OCI-LY7 (cell line): ENCODE results near the gene YARS2. TPM values are rescaled to one million over a fixed set of nuclear protein-coding genes. Genes with fewer than 3 reads are reported as not detected.

Experiments used
- BruUV-seq: library from RNA; stranded (reverse); fragments of 400-500 nt; replicated peaks from 2 replicates; lab custom pipeline; 2021; lab: Mats Ljungman, UMichigan
- CTCF ChIA-PET: fragments of 300-600 bp; sonication (Branson Sonifier 250); formaldehyde crosslinking; loops from one replicate; lab custom pipeline; 2022; ENCODE audit warnings: antibody characterized with exemption; ENCODE audit not compliant: unreplicated experiment; lab: Charles Lee
- POLR2A ChIA-PET: fragments of 300-600 bp; sonication (Branson Sonifier 250); formaldehyde crosslinking; loops from one replicate; lab custom pipeline; 2022; ENCODE audit warnings: antibody characterized with exemption; lab: Charles Lee
- DNase-seq: peaks from one replicate; pipeline ENCODE4 v3.0.0-alpha.2; 2015; ENCODE audit warnings: low spot score
- H2AFZ ChIP-seq: fragments of 200-600 bp; sonication (generic), shearing (Covaris generic); 2 replicates; pipeline ENCODE4 v1.6.1; 2014; ENCODE audit warnings: mild to moderate bottlenecking, antibody characterized with exemption, low read length, moderate library complexity
- H3K27ac ChIP-seq: fragments of 200-600 bp; sonication (generic); 2 replicates; pipeline ENCODE4 v1.5.1; 2014; ENCODE audit warnings: mixed run types, low read depth, mild to moderate bottlenecking, moderate library complexity, low read length, inconsistent platforms; ENCODE audit not compliant: poor library complexity, severe bottlenecking
- H3K36me3 ChIP-seq: fragments of 200-600 bp; sonication (generic); 2 replicates; pipeline ENCODE4 v1.6.1; 2014; ENCODE audit warnings: mild to moderate bottlenecking, antibody characterized with exemption, low read length, moderate library complexity, mixed read lengths; ENCODE audit not compliant: insufficient read depth
- H3K4me1 ChIP-seq: fragments of 200-600 bp; sonication (generic); 2 replicates; pipeline ENCODE4 v1.5.1; 2014; ENCODE audit warnings: mild to moderate bottlenecking, low read length; ENCODE audit not compliant: insufficient read depth, poor library complexity, severe bottlenecking
- H3K4me2 ChIP-seq: fragments of 200-600 bp; sonication (generic); 2 replicates; pipeline ENCODE4 v1.6.1; 2014; ENCODE audit warnings: mild to moderate bottlenecking, low read length
- H3K4me3 ChIP-seq: fragments of 200-600 bp; sonication (generic); 2 replicates; pipeline ENCODE4 v1.5.1; 2014; ENCODE audit warnings: mild to moderate bottlenecking, low read depth, low read length; ENCODE audit not compliant: poor library complexity, severe bottlenecking
- H3K79me2 ChIP-seq: fragments of 200-600 bp; sonication (generic); 2 replicates; pipeline ENCODE4 v1.6.1; 2016; ENCODE audit warnings: low read depth, mild to moderate bottlenecking, low read length, moderate library complexity, mixed read lengths; ENCODE audit not compliant: insufficient read depth
- H3K9me2 ChIP-seq: fragments of 200-600 bp; sonication (generic); 2 replicates; pipeline ENCODE4 v1.6.1; 2016; ENCODE audit warnings: mild to moderate bottlenecking, low read length, mixed read lengths; ENCODE audit not compliant: insufficient read depth
- H3K9me3 ChIP-seq: fragments of 200-600 bp; sonication (generic); 2 replicates; pipeline ENCODE4 v1.6.1; 2014; ENCODE audit warnings: mild to moderate bottlenecking, mixed run types, low read length, mixed read lengths
- H4K20me1 ChIP-seq: fragments of 200-600 bp; sonication (generic); 2 replicates; pipeline ENCODE4 v1.6.1; 2014; ENCODE audit warnings: mild to moderate bottlenecking, antibody characterized with exemption, low read length, moderate library complexity, mixed read lengths; ENCODE audit not compliant: insufficient read depth
- CTCF ChIP-seq: fragments of 200-600 bp; sonication (generic); conservative IDR thresholded peaks from 2 replicates; pipeline ENCODE4 v1.5.1; 2014; ENCODE audit warnings: mild to moderate bottlenecking, antibody characterized with exemption, low read length, moderate library complexity, mixed read lengths
- EZH2phosphoT487 ChIP-seq: fragments of 200-600 bp; sonication (generic); IDR thresholded peaks from 2 replicates; pipeline ENCODE4 v1.6.1; 2018; ENCODE audit warnings: low read depth, borderline replicate concordance, mild to moderate bottlenecking, mixed run types, antibody characterized with exemption, low read length, moderate library complexity, mixed read lengths
- intact Hi-C: fragments of 100-400 bp; cut with micrococcal nuclease; formaldehyde crosslinking; loops from one replicate; pipeline ENCODE4 v1.10.0; 2022; ENCODE audit not compliant: unreplicated experiment
- total RNA-seq, 2 experiments: library from RNA; depleted of rRNA in 1 of 2; stranded (reverse); fragments of >200 nt in 1 of 2; shearing (Covaris generic) in 1 of 2; gene quantifications; 2 replicates each; pipeline ENCODE4 v1.2.3, GENCODE V29; 2014 to 2022

Gene YARS2
- total RNA-seq, 2 experiments from 2014 or later, result 31.5 to 42.8 TPM

- Histone ChIP-seq H4K20me1 (no peaks in the 10 kb centered on the region), H3K27ac (no peak overlapping the region), H3K79me2 (peaks cover 6% of the 10 kb centered on the region; the same call in 1 of the 2 replicates), H3K9me3 (no peaks in the 10 kb centered on the region), H3K4me3 (no peak overlapping the region), H3K9me2 (no peaks in the 10 kb centered on the region), H3K4me1 (no peaks in the 10 kb centered on the region), H3K4me2 (no peak overlapping the region), H3K36me3 (peaks cover 59% of the 10 kb centered on the region), H2AFZ (no peak overlapping the region)
- ChIA-PET CTCF (no interaction called here), POLR2A (interaction anchor here (0.5 to 1.5 kb wide), 6 partner anchors 8 to 1767 kb away, joined by 3 to 4 read pairs (median 3); no protein-coding TSS in a partner anchor)
- BruUV-seq, result no TSS peak
- DNase-seq, result no peak
- TF ChIP-seq CTCF (no peak), EZH2phosphoT487 (no peak)
- intact Hi-C loops, result no loop called here
Measured at GRCh38 chr12:32706335-32707024, 49.2 kb downstream of the YARS2 start.

- Histone ChIP-seq H3K9me2 (no peaks in the 10 kb centered on the region), H3K36me3 (peaks cover 56% of the 10 kb centered on the region), H2AFZ (no peak overlapping the region), H4K20me1 (no peaks in the 10 kb centered on the region), H3K4me2 (no peak overlapping the region), H3K27ac (no peak overlapping the region), H3K79me2 (peaks cover 6% of the 10 kb centered on the region; the same call in 1 of the 2 replicates), H3K4me1 (no peaks in the 10 kb centered on the region), H3K4me3 (no peak overlapping the region), H3K9me3 (no peaks in the 10 kb centered on the region)
- ChIA-PET CTCF (no interaction called here), POLR2A (interaction anchor here (0.6 to 1.2 kb wide), 3 partner anchors 14 to 1767 kb away, joined by 3 to 4 read pairs (median 3); no protein-coding TSS in a partner anchor)
- TF ChIP-seq EZH2phosphoT487, result no peak
- intact Hi-C loops, result no loop called here
- no TSS peak for BruUV-seq
- DNase-seq, result no peak
Measured at GRCh38 chr12:32705783-32706182, 49.9 kb downstream of the YARS2 start.

GRCh38 chr12:32702946-32703345, 52.8 kb downstream of the YARS2 start:
- no peak for TF ChIP-seq EZH2phosphoT487
- no peak for TF ChIP-seq CTCF
- ChIA-PET POLR2A (interaction anchor here (0.7 to 2.9 kb wide), 7 partner anchors 12 to 970 kb away, joined by 3 to 23 read pairs (median 4); partner anchors contain the start of gene YARS2), CTCF (interaction anchor here (1.1 kb wide), 1 partner anchor 13 kb away, joined by 3 read pairs; no protein-coding TSS in a partner anchor)
- H3K27ac ChIP-seq, result no peak overlapping the region
- H3K9me2 ChIP-seq, result no peaks in the 10 kb centered on the region
- H2AFZ ChIP-seq, result no peak overlapping the region
- intact Hi-C loops, result no loop called here
- DNase-seq, result no peak
- H3K4me3 ChIP-seq, result no peak overlapping the region
- peaks cover 25% of the 10 kb centered on the region; the same call in 1 of the 2 replicates for H3K79me2 ChIP-seq
- no peak overlapping the region for H3K4me2 ChIP-seq
- no peaks in the 10 kb centered on the region for H4K20me1 ChIP-seq
- H3K9me3 ChIP-seq, result no peaks in the 10 kb centered on the region
- peaks cover 37% of the 10 kb centered on the region for H3K36me3 ChIP-seq
- BruUV-seq, result no TSS peak
- H3K4me1 ChIP-seq, result peaks cover 5% of the 10 kb centered on the region
